ENCODE measurements around the gene NR3C1. TPM values are rescaled to one million over a fixed set of nuclear protein-coding genes. Genes with fewer than 3 reads are reported as not detected.

The NR3C1 gene
- total RNA-seq, 1 experiment from 2014 or later, result 17.5 TPM

- no TSS peak for BruUV-seq (replicated peaks)
- Mint-ChIP-seq H3K4me3 (ENCODE audit: unreplicated experiment) (peak overlapping the region; percentile 77), H3K4me1 (ENCODE audit: low read depth, unreplicated experiment) (peaks cover 13% of the 10 kb centered on the region), H3K9me3 (ENCODE audit: unreplicated experiment) (no peaks in the 10 kb centered on the region), H3K36me3 (ENCODE audit: insufficient read depth, unreplicated experiment) (peaks cover 7% of the 10 kb centered on the region), H3K27ac (ENCODE audit: unreplicated experiment) (peak overlapping the region; percentile 15), H3K27me3 (ENCODE audit: insufficient read depth, unreplicated experiment) (no peaks in the 10 kb centered on the region)
- intact Hi-C loops (cut with micrococcal nuclease; ENCODE audit: unreplicated experiment), result loop anchor here (5.0 to 10.0 kb wide), 3 partner anchors 193 to 690 kb away; no protein-coding TSS in a partner anchor
- H3K9me3 ChIP-seq, result no peaks in the 10 kb centered on the region
- ChIA-PET CTCF (interaction anchor here (0.6 to 1.0 kb wide), 3 partner anchors 64 to 116 kb away, joined by 3 to 5 read pairs (median 3); no protein-coding TSS in a partner anchor), POLR2A (interaction anchor here (0.6 kb wide), 1 partner anchor 28 kb away, joined by 3 read pairs; no protein-coding TSS in a partner anchor)
- TF ChIP-seq CTCF (IDR thresholded peaks at IDR 0.05; ENCODE audit: insufficient read depth in 1 of 2, low read depth in 1 of 2, low read length in 1 of 2, severe bottlenecking in 1 of 2, unreplicated experiment in 1 of 2), result no peak
- H3K4me3 ChIP-seq (ENCODE audit: low read depth, low read length), result peak overlapping the region; percentile 90
- H3K27me3 ChIP-seq (replicated peaks; ENCODE audit: control insufficient read depth, insufficient read depth, low read length), result no peaks in the 10 kb centered on the region; the same call in 1 of the 2 replicates
- DNase-seq, result peak in 1 of 2 experiments; percentile 35
- no peaks in the 10 kb centered on the region for H3K36me3 ChIP-seq (ENCODE audit: control insufficient read depth, insufficient read depth, low read length)
- no peaks in the 10 kb centered on the region for H3K4me1 ChIP-seq
These were observed 1.1 kb upstream of the NR3C1 start for GRCh38 chr5:143404416-143405062.

GRCh38 chr5:143403334-143403592 lies 223 bp downstream of the NR3C1 start:
- intact Hi-C loops (cut with micrococcal nuclease; ENCODE audit: unreplicated experiment), result loop anchor here (1.0 to 10.0 kb wide), 5 partner anchors 194 to 688 kb away; no protein-coding TSS in a partner anchor
- ChIA-PET CTCF (interaction anchor here (0.7 to 1.0 kb wide), 2 partner anchors 297 to 1309 kb away, joined by 3 to 5 read pairs; no protein-coding TSS in a partner anchor), POLR2A (no interaction called here)
- H3K36me3 Mint-ChIP-seq (ENCODE audit: insufficient read depth, unreplicated experiment), result peaks cover 7% of the 10 kb centered on the region
- H3K9me3 Mint-ChIP-seq (ENCODE audit: unreplicated experiment), result no peaks in the 10 kb centered on the region
- H3K4me1 Mint-ChIP-seq (ENCODE audit: low read depth, unreplicated experiment), result peaks cover 13% of the 10 kb centered on the region
- Histone ChIP-seq H3K4me3 (ENCODE audit: low read depth, low read length) (peak overlapping the region; percentile 90), H3K9me3 (no peaks in the 10 kb centered on the region), H3K36me3 (ENCODE audit: control insufficient read depth, insufficient read depth, low read length) (no peaks in the 10 kb centered on the region), H3K4me1 (no peaks in the 10 kb centered on the region), H3K27me3 (replicated peaks; ENCODE audit: control insufficient read depth, insufficient read depth, low read length) (no peaks in the 10 kb centered on the region; the same call in 1 of the 2 replicates)
- no peak for DNase-seq
- H3K27me3 Mint-ChIP-seq (ENCODE audit: insufficient read depth, unreplicated experiment), result no peaks in the 10 kb centered on the region
- no peak overlapping the region for H3K27ac Mint-ChIP-seq (ENCODE audit: unreplicated experiment)
- TF ChIP-seq CTCF (IDR thresholded peaks at IDR 0.05; ENCODE audit: insufficient read depth in 1 of 2, low read depth in 1 of 2, low read length in 1 of 2, severe bottlenecking in 1 of 2, unreplicated experiment in 1 of 2), result no peak
- peak overlapping the region; percentile 77 for H3K4me3 Mint-ChIP-seq (ENCODE audit: unreplicated experiment)
- no TSS peak for BruUV-seq (replicated peaks)

- no peaks in the 10 kb centered on the region for H3K27me3 Mint-ChIP-seq (ENCODE audit: insufficient read depth, unreplicated experiment)
- peaks cover 13% of the 10 kb centered on the region for H3K4me1 Mint-ChIP-seq (ENCODE audit: low read depth, unreplicated experiment)
- Histone ChIP-seq H3K9me3 (no peaks in the 10 kb centered on the region), H3K36me3 (ENCODE audit: control insufficient read depth, insufficient read depth, low read length) (no peaks in the 10 kb centered on the region), H3K27me3 (replicated peaks; ENCODE audit: control insufficient read depth, insufficient read depth, low read length) (no peaks in the 10 kb centered on the region; the same call in 1 of the 2 replicates), H3K4me3 (ENCODE audit: low read depth, low read length) (peak overlapping the region; percentile 90), H3K4me1 (no peaks in the 10 kb centered on the region)
- TF ChIP-seq CTCF (IDR thresholded peaks at IDR 0.05; ENCODE audit: insufficient read depth in 1 of 2, low read depth in 1 of 2, low read length in 1 of 2, severe bottlenecking in 1 of 2, unreplicated experiment in 1 of 2), result peak in 1 of 2 experiments; percentile 3
- no TSS peak for BruUV-seq (replicated peaks)
- intact Hi-C loops (cut with micrococcal nuclease; ENCODE audit: unreplicated experiment), result loop anchor here (1.0 to 10.0 kb wide), 5 partner anchors 195 to 688 kb away; no protein-coding TSS in a partner anchor
- POLR2A ChIA-PET, result no interaction called here
- H3K36me3 Mint-ChIP-seq (ENCODE audit: insufficient read depth, unreplicated experiment), result peaks cover 7% of the 10 kb centered on the region
- no peaks in the 10 kb centered on the region for H3K9me3 Mint-ChIP-seq (ENCODE audit: unreplicated experiment)
- CTCF ChIA-PET, result interaction anchor here (0.7 to 1.0 kb wide), 2 partner anchors 296 to 1309 kb away, joined by 3 to 5 read pairs; no protein-coding TSS in a partner anchor
- peak; percentile 42 to 49 for DNase-seq
- peak overlapping the region; percentile 77 for H3K4me3 Mint-ChIP-seq (ENCODE audit: unreplicated experiment)
- no peak overlapping the region for H3K27ac Mint-ChIP-seq (ENCODE audit: unreplicated experiment)
These were observed 743 bp downstream of the NR3C1 start for GRCh38 chr5:143402553-143403333.
